PC-9 (cell line): ENCODE measurements around the gene FILIP1L. TPM values are rescaled to one million over a fixed set of nuclear protein-coding genes. Genes with fewer than 3 reads are reported as not detected.

Experiments
- BruUV-seq: library from RNA; stranded (reverse); fragments of 400-500 nt; replicated peaks from 2 replicates; lab custom pipeline; 2021; lab: Mats Ljungman, UMichigan
- CTCF ChIA-PET: fragments of 300-600 bp; sonication (Branson Sonifier 250); formaldehyde crosslinking; loops from one replicate; lab custom pipeline; 2022; ENCODE audit warnings: antibody characterized with exemption; lab: Charles Lee
- POLR2A ChIA-PET: fragments of 300-600 bp; sonication (Branson Sonifier 250); formaldehyde crosslinking; loops from one replicate; lab custom pipeline; 2022; ENCODE audit warnings: antibody characterized with exemption; ENCODE audit not compliant: unreplicated experiment; lab: Charles Lee
- DNase-seq, 2 experiments: peaks; one replicate each; pipeline versions ENCODE4 v3.0.0 to v3.0.0-alpha.2; 2015 to 2022; ENCODE audit warnings: mixed read lengths in 1 of 2
- H2AFZ ChIP-seq: fragments of 200-600 bp; sonication (generic); 2 replicates; pipeline ENCODE4 v1.8.1; 2017; ENCODE audit warnings: antibody characterized with exemption
- H3F3A ChIP-seq: fragments of 200-600 bp; sonication (generic); 2 replicates; pipeline ENCODE4 v1.8.1; 2017; ENCODE audit warnings: antibody characterized with exemption, mild to moderate bottlenecking, low read depth; ENCODE audit not compliant: insufficient read depth
- H3K27ac ChIP-seq: fragments of 200-600 bp; sonication (generic); 2 replicates; pipeline ENCODE4 v1.6.1; 2016; ENCODE audit warnings: mixed run types
- H3K27me3 ChIP-seq: fragments of 200-600 bp; sonication (generic); 2 replicates; pipeline ENCODE4 v1.6.1; 2016; ENCODE audit warnings: low read depth, mixed run types; ENCODE audit not compliant: insufficient read depth
- H3K36me3 ChIP-seq: fragments of 200-600 bp; sonication (generic); 2 replicates; pipeline ENCODE4 v1.6.1; 2016; ENCODE audit warnings: low read depth, mixed run types
- H3K4me1 ChIP-seq: fragments of 200-600 bp; sonication (generic); replicated peaks from 2 replicates; pipeline ENCODE4 v1.6.1; 2016; ENCODE audit warnings: mixed run types; ENCODE audit not compliant: insufficient read depth
- H3K4me2 ChIP-seq: fragments of 200-600 bp; sonication (generic); 2 replicates; pipeline ENCODE4 v1.6.1; 2017; ENCODE audit warnings: mixed run types
- H3K4me3 ChIP-seq: fragments of 200-600 bp; sonication (generic); 2 replicates; pipeline ENCODE4 v1.6.1; 2016; ENCODE audit warnings: mixed run types
- H3K79me2 ChIP-seq: fragments of 200-600 bp; sonication (generic); 2 replicates; pipeline ENCODE4 v1.6.1; 2017; ENCODE audit warnings: low read depth, mixed run types
- H3K9me2 ChIP-seq: fragments of 200-600 bp; sonication (generic); 2 replicates; pipeline ENCODE4 v1.8.1; 2017; ENCODE audit warnings: mild to moderate bottlenecking; ENCODE audit not compliant: insufficient read depth
- H3K9me3 ChIP-seq: fragments of 200-600 bp; sonication (generic); 2 replicates; pipeline ENCODE4 v1.8.1; 2016; ENCODE audit warnings: low read depth; ENCODE audit not compliant: insufficient read depth
- H4K20me1 ChIP-seq: fragments of 200-600 bp; sonication (generic); 2 replicates; pipeline ENCODE4 v1.8.1; 2017; ENCODE audit not compliant: insufficient read depth
- EZH2 ChIP-seq: fragments of 200-600 bp; sonication (generic); IDR thresholded peaks from 2 replicates; pipeline ENCODE4 v1.8.0; 2017; ENCODE audit warnings: antibody characterized with exemption, low read depth
- intact Hi-C: fragments of 100-400 bp; cut with micrococcal nuclease; formaldehyde crosslinking; loops from one replicate; pipeline ENCODE4 v1.10.0; 2022; ENCODE audit not compliant: unreplicated experiment
- total RNA-seq: library from RNA; stranded (reverse); gene quantifications from 2 replicates; pipeline ENCODE4 v1.2.3, GENCODE V29; 2021
- TF ChIP-seq, protein P1 (sequence below): fragments of 200-600 bp; sonication (generic); conservative IDR thresholded peaks from 2 replicates; pipeline ENCODE4 v1.6.1; 2017; ENCODE audit warnings: mixed run types, antibody characterized with exemption, mild to moderate bottlenecking, moderate library complexity

FILIP1L gene
- total RNA-seq, 1 experiment from 2014 or later: 16.8 TPM

- BruUV-seq: no TSS peak
- Histone ChIP-seq H3K4me2 (no peak overlapping the region), H3K9me2 (no peaks in the 10 kb centered on the region), H3K27me3 (no peaks in the 10 kb centered on the region), H3K27ac (no peak overlapping the region), H3K4me3 (no peak overlapping the region), H3K79me2 (no peaks in the 10 kb centered on the region), H2AFZ (no peak overlapping the region), H3K4me1 (peaks cover 6% of the 10 kb centered on the region), H4K20me1 (no peaks in the 10 kb centered on the region), H3K36me3 (0 out of 2 replicates have a peak, but pooled peaks cover 3% of the 10 kb centered on the region), H3F3A (peaks cover 3% of the 10 kb centered on the region; the same call in 1 of the 2 replicates), H3K9me3 (no peaks in the 10 kb centered on the region; the same call in 1 of the 2 replicates)
- intact Hi-C loops: no loop called here
- TF ChIP-seq, protein P1, sequence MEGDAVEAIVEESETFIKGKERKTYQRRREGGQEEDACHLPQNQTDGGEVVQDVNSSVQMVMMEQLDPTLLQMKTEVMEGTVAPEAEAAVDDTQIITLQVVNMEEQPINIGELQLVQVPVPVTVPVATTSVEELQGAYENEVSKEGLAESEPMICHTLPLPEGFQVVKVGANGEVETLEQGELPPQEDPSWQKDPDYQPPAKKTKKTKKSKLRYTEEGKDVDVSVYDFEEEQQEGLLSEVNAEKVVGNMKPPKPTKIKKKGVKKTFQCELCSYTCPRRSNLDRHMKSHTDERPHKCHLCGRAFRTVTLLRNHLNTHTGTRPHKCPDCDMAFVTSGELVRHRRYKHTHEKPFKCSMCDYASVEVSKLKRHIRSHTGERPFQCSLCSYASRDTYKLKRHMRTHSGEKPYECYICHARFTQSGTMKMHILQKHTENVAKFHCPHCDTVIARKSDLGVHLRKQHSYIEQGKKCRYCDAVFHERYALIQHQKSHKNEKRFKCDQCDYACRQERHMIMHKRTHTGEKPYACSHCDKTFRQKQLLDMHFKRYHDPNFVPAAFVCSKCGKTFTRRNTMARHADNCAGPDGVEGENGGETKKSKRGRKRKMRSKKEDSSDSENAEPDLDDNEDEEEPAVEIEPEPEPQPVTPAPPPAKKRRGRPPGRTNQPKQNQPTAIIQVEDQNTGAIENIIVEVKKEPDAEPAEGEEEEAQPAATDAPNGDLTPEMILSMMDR: no peak
- ChIA-PET POLR2A (no interaction called here), CTCF (no interaction called here)
- no peak for DNase-seq
Measured at GRCh38 chr3:99931059-99931458, 183.2 kb downstream of the FILIP1L start.

DNA sequence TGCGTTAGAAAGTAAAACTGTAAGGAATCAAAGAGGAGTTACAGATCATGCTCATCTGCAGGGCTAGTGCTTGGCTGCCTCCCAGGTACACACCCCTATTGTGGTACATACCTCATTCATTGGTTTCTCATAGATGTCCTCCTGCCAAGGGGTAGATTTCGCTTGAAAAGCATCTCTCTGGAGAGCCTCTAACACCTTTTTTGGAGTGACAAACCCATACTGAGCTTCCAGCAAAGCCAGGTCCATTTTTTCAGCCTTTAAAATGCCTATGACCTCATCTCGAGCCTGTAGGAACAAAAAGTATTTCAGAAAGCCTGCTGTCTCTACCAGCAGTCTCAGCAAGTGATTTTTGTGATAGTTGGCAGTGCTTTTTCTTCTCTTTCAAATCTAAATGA lies 184.6 kb downstream of the FILIP1L start:
- Histone ChIP-seq H3K9me2 (no peaks in the 10 kb centered on the region), H3K27me3 (no peaks in the 10 kb centered on the region), H3K27ac (no peak overlapping the region), H3F3A (peaks cover 12% of the 10 kb centered on the region), H3K4me3 (no peak overlapping the region), H2AFZ (no peak overlapping the region), H3K36me3 (0 out of 2 replicates have a peak, but pooled peaks cover 3% of the 10 kb centered on the region), H3K4me1 (peaks cover 15% of the 10 kb centered on the region), H3K9me3 (no peaks in the 10 kb centered on the region; the same call in 1 of the 2 replicates), H3K79me2 (no peaks in the 10 kb centered on the region), H3K4me2 (no peak overlapping the region), H4K20me1 (no peaks in the 10 kb centered on the region)
- intact Hi-C loops: no loop called here
- DNase-seq: no peak
- no TSS peak for BruUV-seq
- ChIA-PET CTCF (no interaction called here), POLR2A (interaction anchor here (0.7 kb wide), 1 partner anchor 70 kb away, joined by 7 read pairs; no protein-coding TSS in a partner anchor)
- TF ChIP-seq, protein P1: no peak
- TF ChIP-seq EZH2: no peak

GRCh38 chr3:99928771-99929744 lies 185.2 kb downstream of the FILIP1L start:
- Histone ChIP-seq H3K36me3 (0 out of 2 replicates have a peak, but pooled peaks cover 3% of the 10 kb centered on the region), H3K9me3 (no peaks in the 10 kb centered on the region; the same call in 1 of the 2 replicates), H2AFZ (no peak overlapping the region), H3K27me3 (no peaks in the 10 kb centered on the region), H3K4me2 (no peak overlapping the region), H3K79me2 (no peaks in the 10 kb centered on the region), H4K20me1 (no peaks in the 10 kb centered on the region), H3K27ac (no peak overlapping the region), H3K4me3 (no peak overlapping the region), H3K9me2 (no peaks in the 10 kb centered on the region), H3F3A (peaks cover 16% of the 10 kb centered on the region), H3K4me1 (peaks cover 15% of the 10 kb centered on the region)
- no TSS peak for BruUV-seq
- POLR2A ChIA-PET: interaction anchor here (0.7 kb wide), 1 partner anchor 69 kb away, joined by 7 read pairs; no protein-coding TSS in a partner anchor
- TF ChIP-seq EZH2: no peak
- TF ChIP-seq, protein P1: no peak
- DNase-seq: no peak
- intact Hi-C loops: no loop called here
- CTCF ChIA-PET: no interaction called here
